ENCODE results near the gene BPTF. TPM values are rescaled to one million over a fixed set of nuclear protein-coding genes. Genes with fewer than 3 reads are reported as not detected.

BPTF gene
- total and polyA plus RNA-seq, 2 of the 13 experiments (the other 11 are each of a cell fraction or from before 2014, with no cell fraction given) = 43.5 to 66.1 TPM

DNA sequence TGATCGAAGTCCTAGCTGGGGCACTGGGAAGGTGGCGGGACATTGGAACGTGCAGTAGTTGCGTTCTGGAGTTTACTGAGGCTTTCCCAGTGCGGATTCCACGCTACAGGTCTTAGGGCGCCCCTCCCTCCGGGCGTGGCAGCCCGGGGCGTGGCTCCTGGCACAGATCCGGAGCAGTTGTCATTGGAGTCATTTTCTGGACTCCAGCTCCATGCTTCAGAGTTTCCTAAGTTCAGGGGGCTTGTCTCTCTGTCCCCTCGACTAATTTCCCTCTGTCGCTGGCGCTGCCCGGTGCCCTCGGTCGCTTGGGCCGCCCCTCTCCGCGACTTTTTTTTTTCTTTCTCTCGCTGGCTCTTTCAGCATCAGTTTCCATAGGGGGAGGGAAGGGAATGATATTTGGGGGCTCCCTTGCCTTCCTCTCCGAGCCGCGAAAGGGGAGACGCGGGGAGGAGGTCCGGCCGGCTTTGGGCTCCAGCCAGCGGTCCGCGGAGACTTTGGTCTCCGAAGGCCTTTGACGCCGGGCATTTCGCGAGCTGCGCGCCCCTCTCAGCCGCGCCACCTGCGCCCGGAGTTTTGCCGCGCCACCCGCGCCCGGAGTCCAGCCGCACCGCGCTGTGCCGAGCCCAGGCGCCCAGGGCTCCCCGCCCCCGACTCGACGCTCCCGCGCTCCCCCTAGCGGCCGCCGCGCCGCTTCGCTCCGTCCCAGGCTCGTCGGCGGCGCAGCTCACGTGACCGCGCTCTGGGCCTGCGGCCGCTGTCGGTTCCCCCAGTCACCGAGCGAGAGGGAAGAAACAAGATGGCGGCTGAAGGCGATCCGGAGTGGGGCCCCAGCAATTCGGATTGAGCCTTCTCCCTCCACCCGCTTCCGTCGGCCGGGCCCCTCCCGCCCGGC, at the start of gene BPTF (continued):
- TF ChIP-seq, protein P1, sequence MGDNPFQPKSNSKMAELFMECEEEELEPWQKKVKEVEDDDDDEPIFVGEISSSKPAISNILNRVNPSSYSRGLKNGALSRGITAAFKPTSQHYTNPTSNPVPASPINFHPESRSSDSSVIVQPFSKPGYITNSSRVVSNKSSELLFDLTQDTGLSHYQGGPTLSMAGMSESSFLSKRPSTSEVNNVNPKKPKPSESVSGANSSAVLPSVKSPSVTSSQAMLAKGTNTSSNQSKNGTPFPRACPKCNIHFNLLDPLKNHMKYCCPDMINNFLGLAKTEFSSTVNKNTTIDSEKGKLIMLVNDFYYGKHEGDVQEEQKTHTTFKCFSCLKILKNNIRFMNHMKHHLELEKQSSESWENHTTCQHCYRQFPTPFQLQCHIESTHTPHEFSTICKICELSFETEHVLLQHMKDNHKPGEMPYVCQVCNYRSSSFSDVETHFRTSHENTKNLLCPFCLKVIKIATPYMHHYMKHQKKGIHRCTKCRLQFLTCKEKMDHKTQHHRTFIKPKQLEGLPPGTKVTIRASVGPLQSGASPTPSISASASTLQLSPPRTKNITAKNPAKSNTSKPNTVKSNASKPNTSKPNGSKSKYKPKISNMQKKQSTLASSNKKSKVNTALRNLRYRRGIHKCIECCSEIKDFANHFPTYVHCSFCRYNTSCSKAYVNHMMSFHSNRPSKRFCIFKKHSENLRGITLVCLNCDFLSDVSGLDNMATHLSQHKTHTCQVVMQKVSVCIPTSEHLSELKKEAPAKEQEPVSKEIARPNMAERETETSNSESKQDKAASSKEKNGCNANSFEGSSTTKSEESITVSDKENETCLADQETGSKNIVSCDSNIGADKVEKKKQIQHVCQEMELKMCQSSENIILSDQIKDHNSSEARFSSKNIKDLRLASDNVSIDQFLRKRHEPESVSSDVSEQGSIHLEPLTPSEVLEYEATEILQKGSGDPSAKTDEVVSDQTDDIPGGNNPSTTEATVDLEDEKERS (CRISPR knock-in tag; IDR thresholded peaks at IDR 0.05) = no peak
- TF ChIP-seq ZSCAN25 (CRISPR knock-in tag; IDR thresholded peaks at IDR 0.05) (peak; percentile 21; the same call in 1 of the 2 replicates), ZNF740 (CRISPR knock-in tag; IDR thresholded peaks at IDR 0.05) (peak; percentile 50), MTA1 (CRISPR knock-in tag; IDR thresholded peaks at IDR 0.05; ENCODE audit: borderline replicate concordance) (peak; percentile 92; the same call in 1 of the 2 replicates), BCLAF1 (IDR thresholded peaks at IDR 0.05) (no peak), HNRNPH1 (optimal IDR thresholded peaks at IDR 0.05; ENCODE audit: low read depth, low read length) (no peak), FOXK2 (IDR thresholded peaks at IDR 0.05) (no peak), ATF5 (CRISPR knock-in tag; IDR thresholded peaks at IDR 0.05; ENCODE audit: low read depth) (no peak; the same call in 1 of the 2 replicates), ZNF556 (CRISPR knock-in tag; IDR thresholded peaks at IDR 0.05; ENCODE audit: borderline replicate concordance) (peak; percentile 97)
- TF ChIP-seq, protein P2, sequence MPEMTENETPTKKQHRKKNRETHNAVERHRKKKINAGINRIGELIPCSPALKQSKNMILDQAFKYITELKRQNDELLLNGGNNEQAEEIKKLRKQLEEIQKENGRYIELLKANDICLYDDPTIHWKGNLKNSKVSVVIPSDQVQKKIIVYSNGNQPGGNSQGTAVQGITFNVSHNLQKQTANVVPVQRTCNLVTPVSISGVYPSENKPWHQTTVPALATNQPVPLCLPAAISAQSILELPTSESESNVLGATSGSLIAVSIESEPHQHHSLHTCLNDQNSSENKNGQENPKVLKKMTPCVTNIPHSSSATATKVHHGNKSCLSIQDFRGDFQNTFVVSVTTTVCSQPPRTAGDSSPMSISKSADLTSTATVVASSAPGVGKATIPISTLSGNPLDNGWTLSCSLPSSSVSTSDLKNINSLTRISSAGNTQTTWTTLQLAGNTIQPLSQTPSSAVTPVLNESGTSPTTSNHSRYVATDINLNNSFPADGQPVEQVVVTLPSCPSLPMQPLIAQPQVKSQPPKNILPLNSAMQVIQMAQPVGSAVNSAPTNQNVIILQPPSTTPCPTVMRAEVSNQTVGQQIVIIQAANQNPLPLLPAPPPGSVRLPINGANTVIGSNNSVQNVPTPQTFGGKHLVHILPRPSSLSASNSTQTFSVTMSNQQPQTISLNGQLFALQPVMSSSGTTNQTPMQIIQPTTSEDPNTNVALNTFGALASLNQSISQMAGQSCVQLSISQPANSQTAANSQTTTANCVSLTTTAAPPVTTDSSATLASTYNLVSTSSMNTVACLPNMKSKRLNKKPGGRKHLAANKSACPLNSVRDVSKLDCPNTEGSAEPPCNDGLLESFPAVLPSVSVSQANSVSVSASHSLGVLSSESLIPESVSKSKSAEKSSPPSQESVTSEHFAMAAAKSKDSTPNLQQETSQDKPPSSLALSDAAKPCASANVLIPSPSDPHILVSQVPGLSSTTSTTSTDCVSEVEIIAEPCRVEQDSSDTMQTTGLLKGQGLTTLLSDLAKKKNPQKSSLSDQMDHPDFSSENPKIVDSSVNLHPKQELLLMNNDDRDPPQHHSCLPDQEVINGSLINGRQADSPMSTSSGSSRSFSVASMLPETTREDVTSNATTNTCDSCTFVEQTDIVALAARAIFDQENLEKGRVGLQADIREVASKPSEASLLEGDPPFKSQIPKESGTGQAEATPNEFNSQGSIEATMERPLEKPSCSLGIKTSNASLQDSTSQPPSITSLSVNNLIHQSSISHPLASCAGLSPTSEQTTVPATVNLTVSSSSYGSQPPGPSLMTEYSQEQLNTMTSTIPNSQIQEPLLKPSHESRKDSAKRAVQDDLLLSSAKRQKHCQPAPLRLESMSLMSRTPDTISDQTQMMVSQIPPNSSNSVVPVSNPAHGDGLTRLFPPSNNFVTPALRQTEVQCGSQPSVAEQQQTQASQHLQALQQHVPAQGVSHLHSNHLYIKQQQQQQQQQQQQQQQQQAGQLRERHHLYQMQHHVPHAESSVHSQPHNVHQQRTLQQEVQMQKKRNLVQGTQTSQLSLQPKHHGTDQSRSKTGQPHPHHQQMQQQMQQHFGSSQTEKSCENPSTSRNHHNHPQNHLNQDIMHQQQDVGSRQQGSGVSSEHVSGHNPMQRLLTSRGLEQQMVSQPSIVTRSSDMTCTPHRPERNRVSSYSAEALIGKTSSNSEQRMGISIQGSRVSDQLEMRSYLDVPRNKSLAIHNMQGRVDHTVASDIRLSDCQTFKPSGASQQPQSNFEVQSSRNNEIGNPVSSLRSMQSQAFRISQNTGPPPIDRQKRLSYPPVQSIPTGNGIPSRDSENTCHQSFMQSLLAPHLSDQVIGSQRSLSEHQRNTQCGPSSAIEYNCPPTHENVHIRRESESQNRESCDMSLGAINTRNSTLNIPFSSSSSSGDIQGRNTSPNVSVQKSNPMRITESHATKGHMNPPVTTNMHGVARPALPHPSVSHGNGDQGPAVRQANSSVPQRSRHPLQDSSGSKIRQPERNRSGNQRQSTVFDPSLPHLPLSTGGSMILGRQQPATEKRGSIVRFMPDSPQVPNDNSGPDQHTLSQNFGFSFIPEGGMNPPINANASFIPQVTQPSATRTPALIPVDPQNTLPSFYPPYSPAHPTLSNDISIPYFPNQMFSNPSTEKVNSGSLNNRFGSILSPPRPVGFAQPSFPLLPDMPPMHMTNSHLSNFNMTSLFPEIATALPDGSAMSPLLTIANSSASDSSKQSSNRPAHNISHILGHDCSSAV (CRISPR knock-in tag; IDR thresholded peaks at IDR 0.05; ENCODE audit: borderline replicate concordance) = no peak
- TF ChIP-seq, protein P3, sequence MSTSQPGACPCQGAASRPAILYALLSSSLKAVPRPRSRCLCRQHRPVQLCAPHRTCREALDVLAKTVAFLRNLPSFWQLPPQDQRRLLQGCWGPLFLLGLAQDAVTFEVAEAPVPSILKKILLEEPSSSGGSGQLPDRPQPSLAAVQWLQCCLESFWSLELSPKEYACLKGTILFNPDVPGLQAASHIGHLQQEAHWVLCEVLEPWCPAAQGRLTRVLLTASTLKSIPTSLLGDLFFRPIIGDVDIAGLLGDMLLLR (CRISPR knock-in tag; IDR thresholded peaks at IDR 0.05) = peak; percentile 43; the same call in 1 of the 2 replicates

All from HepG2 (cell line).